ENCODE measurements around the gene R3HDM1.
"Not testable (repeated sequence)": the region's sequence is repeated elsewhere in the genome, so short reads cannot be mapped to it uniquely, and the experiment has no call there.

R3HDM1 gene

GRCh38 chr2:135617501-135618015 lies 86.3 kb downstream of the R3HDM1 start:
- no peak for TF ChIP-seq CTCF (IDR thresholded peaks at IDR 0.05; ENCODE audit: low read depth, low read length, missing control alignments)
- DNase-seq (ENCODE audit: low read depth): no peak
- H3K4me3 ChIP-seq (ENCODE audit: low read depth, low read length): no peak overlapping the region

- H3K4me3 ChIP-seq (ENCODE audit: low read depth, low read length): no peak overlapping the region
- no peak for DNase-seq (ENCODE audit: low read depth)
- no peak for TF ChIP-seq CTCF (IDR thresholded peaks at IDR 0.05; ENCODE audit: low read depth, low read length, missing control alignments)
These were observed 88.9 kb downstream of the R3HDM1 start for GRCh38 chr2:135620198-135620597.

- H3K4me3 ChIP-seq (ENCODE audit: low read depth, low read length): no peak overlapping the region
- DNase-seq (ENCODE audit: low read depth): no peak
- no peak for TF ChIP-seq CTCF (IDR thresholded peaks at IDR 0.05; ENCODE audit: low read depth, low read length, missing control alignments)
These were observed 98.2 kb downstream of the R3HDM1 start for GRCh38 chr2:135629520-135629919.

- not testable (repeated sequence) for DNase-seq (ENCODE audit: low read depth); H3K4me3 ChIP-seq (ENCODE audit: low read depth, low read length)
These were observed 98.8 kb downstream of the R3HDM1 start for GRCh38 chr2:135630034-135630433.

- no peak overlapping the region for H3K4me3 ChIP-seq (ENCODE audit: low read depth, low read length)
- TF ChIP-seq CTCF (IDR thresholded peaks at IDR 0.05; ENCODE audit: low read depth, low read length, missing control alignments): no peak
- no peak for DNase-seq (ENCODE audit: low read depth)
These were observed 99.2 kb downstream of the R3HDM1 start for GRCh38 chr2:135630488-135630887.

GRCh38 chr2:135633582-135633981 lies 102.3 kb downstream of the R3HDM1 start:
- no peak for TF ChIP-seq CTCF (IDR thresholded peaks at IDR 0.05; ENCODE audit: low read depth, low read length, missing control alignments)
- no peak for DNase-seq (ENCODE audit: low read depth)
- no peak overlapping the region for H3K4me3 ChIP-seq (ENCODE audit: low read depth, low read length)

GRCh38 chr2:135635212-135635835 lies 104.0 kb downstream of the R3HDM1 start:
- TF ChIP-seq CTCF (IDR thresholded peaks at IDR 0.05; ENCODE audit: low read depth, low read length, missing control alignments): no peak
- DNase-seq (ENCODE audit: low read depth): no peak
- no peak overlapping the region for H3K4me3 ChIP-seq (ENCODE audit: low read depth, low read length)
